ENCODE measurements around the gene ELL3.
"Not testable (repeated sequence)": the region's sequence is repeated elsewhere in the genome, so short reads cannot be mapped to it uniquely, and the experiment has no call there.

The ELL3 gene

GRCh38 chr15:43776718-43777266 lies at the start of gene ELL3:
ELL3 (minus strand) TSS chr15:43776966; CDS start chr15:43776901, 65 bp downstream.
- no peak for FAIRE-seq

- no peak for FAIRE-seq
Observed at GRCh38 chr15:43826029-43826507, 49.3 kb upstream of the ELL3 start.

- not testable (repeated sequence) for FAIRE-seq
Observed at GRCh38 chr15:43825305-43825704, 48.5 kb upstream of the ELL3 start.

GRCh38 chr15:43824302-43825246 lies 47.8 kb upstream of the ELL3 start, which contains the start of gene MFAP1:
MFAP1 (minus strand) TSS chr15:43824690; CDS start chr15:43824569, 121 bp downstream.
- FAIRE-seq: peak; percentile 97

- no peak for FAIRE-seq
Observed at GRCh38 chr15:43821505-43821904, 44.7 kb upstream of the ELL3 start.

- FAIRE-seq: not testable (repeated sequence)
Observed at GRCh38 chr15:43815064-43815463, 38.3 kb upstream of the ELL3 start.

- no peak for FAIRE-seq
Observed at GRCh38 chr15:43808960-43809678, 32.4 kb upstream of the ELL3 start.

GRCh38 chr15:43808435-43808950 lies 31.7 kb upstream of the ELL3 start:
- FAIRE-seq: no peak

GRCh38 chr15:43802676-43803075 lies 25.9 kb upstream of the ELL3 start:
- FAIRE-seq: not testable (repeated sequence)

- peak; percentile 3 for FAIRE-seq
Observed at GRCh38 chr15:43800286-43801141, 23.7 kb upstream of the ELL3 start, which contains the start of gene HYPK. HYPK (plus strand) TSS chr15:43800599; CDS start chr15:43800623, 24 bp downstream.

- no peak for FAIRE-seq
Observed at GRCh38 chr15:43799945-43800285, 23.1 kb upstream of the ELL3 start, which contains the start of gene SERINC4. SERINC4 (minus strand) TSS chr15:43800220; CDS start chr15:43799986, 234 bp downstream.

GRCh38 chr15:43799209-43799944 lies 22.6 kb upstream of the ELL3 start:
- FAIRE-seq: no peak

- FAIRE-seq: no peak
Observed at GRCh38 chr15:43796566-43796965, 19.8 kb upstream of the ELL3 start.

- FAIRE-seq: no peak
Observed at GRCh38 chr15:43795997-43796396, 19.2 kb upstream of the ELL3 start.

GRCh38 chr15:43795197-43795596 lies 18.4 kb upstream of the ELL3 start:
- FAIRE-seq: no peak

- no peak for FAIRE-seq
Observed at GRCh38 chr15:43794269-43795037, 17.7 kb upstream of the ELL3 start.

- FAIRE-seq: no peak
Observed at GRCh38 chr15:43793647-43794046, 16.9 kb upstream of the ELL3 start.

GRCh38 chr15:43792761-43793476 lies 16.2 kb upstream of the ELL3 start:
- FAIRE-seq: no peak

- FAIRE-seq: peak; percentile 96
Observed at GRCh38 chr15:43791993-43792760, 15.4 kb upstream of the ELL3 start, which contains the start of gene SERF2. SERF2 (plus strand) TSS chr15:43792320; CDS start chr15:43792377, 57 bp downstream.
